Small intestine (tissue), 7 donors: ENCODE data around the gene TBATA. TPM values are rescaled to one million over a fixed set of nuclear protein-coding genes. Genes with fewer than 3 reads are reported as not detected.

Source experiments
- DNase-seq, 2 donors: peaks; one replicate each; pipeline versions ENCODE4 v3.0.0 to v3.0.0-alpha.2; 2013
- FAIRE-seq: peaks from 2 replicates; lab custom pipeline; 2012; peaks lifted over from hg19 to GRCh38; lab: Jason Lieb, UNC
- H3K27ac ChIP-seq, 3 donors: one replicate each; pipeline ENCODE4 v1.5.1; 2013; ENCODE audit warnings: low read length in 2 of 3, mild to moderate bottlenecking in 2 of 3, control low read depth in 1 of 3, inconsistent platforms in 1 of 3, low read depth in 1 of 3, moderate library complexity in 1 of 3
- H3K27me3 ChIP-seq, 3 donors: one replicate each; pipeline ENCODE4 v1.6.1; 2013; ENCODE audit warnings: low read length in 3 of 3, inconsistent platforms in 1 of 3; ENCODE audit not compliant: control insufficient read depth in 3 of 3, insufficient read depth in 3 of 3
- H3K36me3 ChIP-seq, 3 donors: one replicate each; pipeline ENCODE4 v1.6.1; 2013; ENCODE audit warnings: low read length in 3 of 3, inconsistent platforms in 1 of 3, low read depth in 1 of 3, mild to moderate bottlenecking in 1 of 3, moderate library complexity in 1 of 3; ENCODE audit not compliant: control insufficient read depth in 3 of 3, insufficient read depth in 2 of 3
- H3K4me1 ChIP-seq, 3 donors: one replicate each; pipeline ENCODE4 v1.6.1; 2013; ENCODE audit warnings: low read length in 2 of 3, inconsistent platforms in 1 of 3, low read depth in 1 of 3, mild to moderate bottlenecking in 1 of 3, moderate library complexity in 1 of 3; ENCODE audit not compliant: control insufficient read depth in 3 of 3, insufficient read depth in 2 of 3
- H3K4me3 ChIP-seq, 3 donors: one replicate each; pipeline ENCODE4 v1.5.1; 2013; ENCODE audit warnings: low read length in 3 of 3, control low read depth in 1 of 3, inconsistent platforms in 1 of 3, low read depth in 1 of 3, mild to moderate bottlenecking in 1 of 3, moderate library complexity in 1 of 3
- H3K9me3 ChIP-seq, 2 donors: one replicate each; pipeline ENCODE4 v1.6.1; 2013; ENCODE audit warnings: low read depth in 1 of 2, low read length in 1 of 2; ENCODE audit not compliant: control insufficient read depth in 2 of 2, insufficient read depth in 1 of 2
- WGBS, 3 donors: extraction: QIAGEN DNeasy Blood & Tissue Kit; methylation state at CpG; one replicate each; pipeline ENCODE4 v1.1.7; 2013; 5-methylcytosine and 5-hydroxymethylcytosine counted together
- polyA plus RNA-seq, 4 donors: library from polyadenylated mRNA; stranded (reverse) in 3 of 4; unstranded in 1 of 4; fragments of 200-250 nt in 3 of 4; fragments of 120-200 nt in 1 of 4; gene quantifications; one replicate each; pipeline versions ENCODE4 v1.2.1 to v1.2.3, GENCODE V29; 2013
- donor health status: healthy with polysubstance abuse.
- donor health status: control.
- donor health status: control.
- donor health status: Bipolar disorder and iron deficiency.
- donor health status: healthy.

Gene TBATA
- polyA plus RNA-seq, 4 donors, result 0.09 TPM; not detected in 3

GRCh38 chr10:70758757-70759514 is 26.2 kb downstream of the TBATA start:
- Histone ChIP-seq H3K4me1 (no peaks in the 10 kb centered on the region), H3K4me3 (no peak overlapping the region), H3K27ac (no peak overlapping the region), H3K9me3 (no peaks in the 10 kb centered on the region), H3K27me3 (no peaks in the 10 kb centered on the region), H3K36me3 (peaks cover 0 to 12% (median 0%) of the 10 kb centered on the region in 3 donors)
- FAIRE-seq (no peak), DNase-seq (peak; percentile 75 to 82)
- WGBS, 3 donors, result 23 to 29% (median 27%) methylated on average over 7 of the region's 7 CpGs

- H3K9me3 ChIP-seq, result no peaks in the 10 kb centered on the region
Measured at GRCh38 chr10:70757856-70758255, 27.3 kb downstream of the TBATA start.

GRCh38 chr10:70756700-70757360 is 28.3 kb downstream of the TBATA start:
- WGBS, 3 donors, result 78 to 87% (median 79%) methylated on average over 8 of the region's 8 CpGs
- H3K27ac ChIP-seq, result no peak overlapping the region
- FAIRE-seq (no peak), DNase-seq (no peak)
- no peak overlapping the region for H3K4me3 ChIP-seq
- no peaks in the 10 kb centered on the region for H3K27me3 ChIP-seq
- H3K9me3 ChIP-seq, result no peaks in the 10 kb centered on the region
- H3K36me3 ChIP-seq, result peaks cover 0 to 19% (median 0%) of the 10 kb centered on the region in 3 donors
- no peaks in the 10 kb centered on the region for H3K4me1 ChIP-seq

More at GRCh38 chr10:70757856-70758255, 27.3 kb downstream of the TBATA start:
- Histone ChIP-seq H3K4me3 (no peak overlapping the region), H3K27ac (no peak overlapping the region), H3K27me3 (no peaks in the 10 kb centered on the region), H3K36me3 (peaks cover 0 to 15% (median 0%) of the 10 kb centered on the region in 3 donors), H3K4me1 (no peaks in the 10 kb centered on the region)
- DNase-seq (no peak), FAIRE-seq (no peak)
- WGBS, 3 donors, result 52 to 78% (median 68%) methylated on average over 13 of the region's 13 CpGs

GRCh38 chr10:70753841-70754621 is 31.1 kb downstream of the TBATA start:
- Histone ChIP-seq H3K27me3 (no peaks in the 10 kb centered on the region), H3K36me3 (peaks cover 0 to 26% (median 0%) of the 10 kb centered on the region in 3 donors), H3K4me1 (no peaks in the 10 kb centered on the region), H3K4me3 (no peak overlapping the region), H3K9me3 (no peaks in the 10 kb centered on the region), H3K27ac (no peak overlapping the region)
- DNase-seq (no peak), FAIRE-seq (no peak)
- 71 to 80% (median 78%) methylated on average over 15 of the region's 15 CpGs for WGBS, 3 donors

- no peak for FAIRE-seq
- Histone ChIP-seq H3K4me1 (no peaks in the 10 kb centered on the region), H3K27me3 (no peaks in the 10 kb centered on the region), H3K9me3 (no peaks in the 10 kb centered on the region), H3K4me3 (no peak overlapping the region), H3K36me3 (peaks cover 0 to 25% (median 0%) of the 10 kb centered on the region in 3 donors), H3K27ac (no peak overlapping the region)
- DNase-seq, result no peak
- WGBS, 3 donors, result 82 to 87% (median 87%) methylated on average over 10 of the region's 10 CpGs
Measured at GRCh38 chr10:70753026-70753663, 32.0 kb downstream of the TBATA start.

GRCh38 chr10:70752571-70752970 is 32.6 kb downstream of the TBATA start:
- Histone ChIP-seq H3K4me1 (no peaks in the 10 kb centered on the region), H3K9me3 (no peaks in the 10 kb centered on the region), H3K4me3 (no peak overlapping the region), H3K27me3 (no peaks in the 10 kb centered on the region), H3K36me3 (peaks cover 0 to 20% (median 0%) of the 10 kb centered on the region in 3 donors), H3K27ac (no peak overlapping the region)
- DNase-seq, result no peak
- no peak for FAIRE-seq
- 87 to 92% (median 89%) methylated on average over 7 of the region's 7 CpGs for WGBS, 3 donors

- Histone ChIP-seq H3K36me3 (peaks cover 0 to 17% (median 0%) of the 10 kb centered on the region in 3 donors), H3K27ac (no peak overlapping the region), H3K4me1 (no peaks in the 10 kb centered on the region), H3K4me3 (no peak overlapping the region), H3K9me3 (no peaks in the 10 kb centered on the region), H3K27me3 (no peaks in the 10 kb centered on the region)
- WGBS, 3 donors, result 93 to 95% (median 94%) methylated on average over 12 to 14 of the region's 14 CpGs
- no peak for DNase-seq
- no peak for FAIRE-seq
Measured at GRCh38 chr10:70751991-70752390, 33.2 kb downstream of the TBATA start.

GRCh38 chr10:70751356-70751755 is 33.8 kb downstream of the TBATA start:
- FAIRE-seq (no peak), DNase-seq (no peak)
- peaks cover 0 to 17% (median 0%) of the 10 kb centered on the region in 3 donors for H3K36me3 ChIP-seq

More at GRCh38 chr10:70751356-70751755, 33.8 kb downstream of the TBATA start:
- 90 to 94% (median 94%) methylated on average over 9 of the region's 9 CpGs for WGBS, 3 donors
- no peak overlapping the region for H3K27ac ChIP-seq
- H3K9me3 ChIP-seq, result no peaks in the 10 kb centered on the region
- H3K4me1 ChIP-seq, result no peaks in the 10 kb centered on the region
- no peaks in the 10 kb centered on the region for H3K27me3 ChIP-seq
- no peak overlapping the region for H3K4me3 ChIP-seq
